ENCODE results near the gene TRPM2. TPM values are rescaled to one million over a fixed set of nuclear protein-coding genes. Genes with fewer than 3 reads are reported as not detected.

Gene TRPM2
- total RNA-seq, 1 donor from 2014 or later: 1.9 TPM

- ATAC-seq (ENCODE audit: poor library complexity): no peak
- DNase-seq: no peak
- intact Hi-C loops (cut with DNase I): no loop called here
Measured at GRCh38 chr21:44459712-44460440, 106.5 kb downstream of the TRPM2 start.

GRCh38 chr21:44460441-44460755, 107.0 kb downstream of the TRPM2 start:
- DNase-seq (no peak), ATAC-seq (ENCODE audit: poor library complexity) (no peak)
- intact Hi-C loops (cut with DNase I): no loop called here

- DNase-seq: no peak
- intact Hi-C loops (cut with DNase I): no loop called here
- no peak for ATAC-seq (ENCODE audit: poor library complexity)
Measured at GRCh38 chr21:44461005-44461404, 107.6 kb downstream of the TRPM2 start.

GRCh38 chr21:44461464-44462001, 108.1 kb downstream of the TRPM2 start:
- DNase-seq: peak; percentile 62
- peak; percentile 82 for ATAC-seq (ENCODE audit: poor library complexity)
- intact Hi-C loops (cut with DNase I): no loop called here

- intact Hi-C loops (cut with DNase I): no loop called here
- ATAC-seq (ENCODE audit: poor library complexity) (no peak), DNase-seq (no peak)
Measured at GRCh38 chr21:44462086-44462833, 108.8 kb downstream of the TRPM2 start.

GRCh38 chr21:44462834-44463200, 109.4 kb downstream of the TRPM2 start:
- DNase-seq: no peak
- ATAC-seq (ENCODE audit: poor library complexity): no peak
- intact Hi-C loops (cut with DNase I): no loop called here

- ATAC-seq (ENCODE audit: poor library complexity) (no peak), DNase-seq (no peak)
- intact Hi-C loops (cut with DNase I): no loop called here
Measured at GRCh38 chr21:44463724-44464123, 110.3 kb downstream of the TRPM2 start.

- ATAC-seq (ENCODE audit: poor library complexity): no peak
- DNase-seq: no peak
- intact Hi-C loops (cut with DNase I): no loop called here
Measured at GRCh38 chr21:44464351-44464750, 110.9 kb downstream of the TRPM2 start.

GRCh38 chr21:44466351-44466954, 113.0 kb downstream of the TRPM2 start:
- intact Hi-C loops (cut with DNase I): no loop called here
- ATAC-seq (ENCODE audit: poor library complexity): no peak
- DNase-seq: no peak

GRCh38 chr21:44466996-44467858, 113.8 kb downstream of the TRPM2 start:
- ATAC-seq (ENCODE audit: poor library complexity) (no peak), DNase-seq (no peak)
- intact Hi-C loops (cut with DNase I): no loop called here

- intact Hi-C loops (cut with DNase I): no loop called here
- ATAC-seq (ENCODE audit: poor library complexity): no peak
- no peak for DNase-seq
Measured at GRCh38 chr21:44467859-44468195, 114.4 kb downstream of the TRPM2 start.

GRCh38 chr21:44471341-44471740, 117.9 kb downstream of the TRPM2 start:
- intact Hi-C loops (cut with DNase I): loop anchor here (10.0 kb wide), 1 partner anchor 117 kb away; the partner anchor contains the start of gene TRPM2

GRCh38 chr21:44471996-44472395, 118.6 kb downstream of the TRPM2 start:
- DNase-seq (no peak), ATAC-seq (ENCODE audit: poor library complexity) (no peak)
- intact Hi-C loops (cut with DNase I): loop anchor here (10.0 kb wide), 1 partner anchor 117 kb away; the partner anchor contains the start of gene TRPM2

More at GRCh38 chr21:44471341-44471740, 117.9 kb downstream of the TRPM2 start:
- ATAC-seq (ENCODE audit: poor library complexity) (no peak), DNase-seq (no peak)

GRCh38 chr21:44473915-44474555, 120.6 kb downstream of the TRPM2 start:
- ATAC-seq (ENCODE audit: poor library complexity) (no peak), DNase-seq (no peak)
- intact Hi-C loops (cut with DNase I): loop anchor here (10.0 kb wide), 1 partner anchor 119 kb away; the partner anchor contains the start of gene TRPM2

GRCh38 chr21:44475266-44475845, 121.9 kb downstream of the TRPM2 start:
- intact Hi-C loops (cut with DNase I): loop anchor here (10.0 kb wide), 1 partner anchor 121 kb away; the partner anchor contains the start of gene TRPM2
- no peak for ATAC-seq (ENCODE audit: poor library complexity)
- DNase-seq: no peak

- DNase-seq (no peak), ATAC-seq (ENCODE audit: poor library complexity) (no peak)
- intact Hi-C loops (cut with DNase I): loop anchor here (10.0 kb wide), 1 partner anchor 122 kb away; the partner anchor contains the start of gene TRPM2
Measured at GRCh38 chr21:44477131-44477530, 123.7 kb downstream of the TRPM2 start.

GRCh38 chr21:44477712-44478111, 124.3 kb downstream of the TRPM2 start:
- DNase-seq: no peak
- intact Hi-C loops (cut with DNase I): loop anchor here (10.0 kb wide), 1 partner anchor 123 kb away; the partner anchor contains the start of gene TRPM2
- no peak for ATAC-seq (ENCODE audit: poor library complexity)

All from Right ventricle myocardium superior (tissue), 1 donor.